Middle frontal gyrus (tissue), 1 donor: ENCODE measurements around the gene ZNF655.

Source experiments
- DNase-seq: peaks from one replicate; pipeline ENCODE4 v3.0.0-alpha.2; 2015; ENCODE audit warnings: low spot score; ENCODE audit errors: extremely low spot score

ZNF655 gene

GRCh38 chr7:99606531-99606930, 48.1 kb downstream of the ZNF655 start:
- no peak for DNase-seq

DNA sequence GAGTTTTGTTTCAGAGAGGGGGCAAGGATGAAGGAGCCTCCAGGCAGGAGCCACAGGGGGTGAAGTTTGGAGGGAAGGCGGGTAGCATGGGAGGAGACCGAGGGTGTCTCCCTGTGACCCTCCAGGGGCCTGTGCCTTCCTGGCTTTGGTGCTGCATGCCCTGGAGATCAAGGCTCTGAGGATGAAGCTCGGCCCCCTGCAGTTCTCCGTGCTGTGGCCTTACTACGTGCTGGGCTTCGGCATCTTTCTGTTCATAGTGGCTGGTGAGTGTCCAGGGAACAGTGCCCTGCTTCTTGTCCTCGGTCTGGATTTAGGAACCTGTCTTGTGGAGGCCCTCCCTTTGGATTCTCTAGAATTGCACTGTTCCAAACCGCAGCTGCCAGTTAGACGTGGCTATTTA, 49.1 kb downstream of the ZNF655 start:
- DNase-seq = no peak

GRCh38 chr7:99614495-99614894, 56.1 kb downstream of the ZNF655 start:
- DNase-seq = no peak

- DNase-seq = no peak
Observed at GRCh38 chr7:99615989-99616358, 57.5 kb downstream of the ZNF655 start.

DNA sequence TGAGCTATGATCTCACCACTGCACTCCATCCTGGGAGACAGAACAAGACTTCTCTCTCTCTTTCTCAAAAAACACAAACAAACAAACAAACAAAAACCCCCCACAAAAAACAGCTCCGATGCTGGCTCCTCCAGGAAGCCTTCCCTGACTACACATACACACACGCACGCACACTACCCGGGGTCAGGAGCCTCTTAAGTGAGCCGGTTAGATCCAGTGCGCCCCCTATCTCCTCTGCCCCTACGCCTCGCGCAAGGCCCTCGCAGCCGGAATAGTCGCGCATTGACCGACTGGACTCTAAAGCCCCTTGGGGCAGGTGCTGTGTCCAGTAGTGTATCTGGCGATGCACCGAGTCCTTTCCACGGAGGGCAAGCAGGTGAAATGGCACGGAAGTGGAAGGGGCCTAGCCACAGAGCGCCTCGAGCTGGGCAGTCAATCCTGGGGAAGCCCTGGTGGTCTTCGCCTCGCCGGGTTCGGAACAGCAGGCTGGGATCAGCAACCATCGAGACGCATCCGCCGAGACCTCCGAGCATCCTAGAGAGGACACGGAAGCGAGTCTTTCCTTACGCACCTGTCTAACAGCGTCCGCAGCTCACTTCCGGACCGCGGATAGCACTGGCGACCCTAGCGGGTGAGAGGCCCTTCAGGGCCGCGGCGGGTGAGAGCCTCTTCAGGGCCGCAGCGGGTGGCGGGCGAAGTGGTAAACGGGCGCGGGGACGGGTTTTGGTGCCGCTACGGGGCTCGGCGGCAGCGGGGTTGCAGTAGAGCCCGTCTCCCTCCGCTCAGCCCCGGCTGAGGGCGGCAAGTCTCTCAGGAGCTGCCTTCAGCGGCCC, 58.1 kb downstream of the ZNF655 start, which contains the start of gene ZSCAN25:
ZSCAN25 (plus strand) TSS at position 588 of the 833 bp plus-strand sequence. CDS start 2,661 bp downstream, outside the sequence.
- peak; percentile 84 for DNase-seq

DNA sequence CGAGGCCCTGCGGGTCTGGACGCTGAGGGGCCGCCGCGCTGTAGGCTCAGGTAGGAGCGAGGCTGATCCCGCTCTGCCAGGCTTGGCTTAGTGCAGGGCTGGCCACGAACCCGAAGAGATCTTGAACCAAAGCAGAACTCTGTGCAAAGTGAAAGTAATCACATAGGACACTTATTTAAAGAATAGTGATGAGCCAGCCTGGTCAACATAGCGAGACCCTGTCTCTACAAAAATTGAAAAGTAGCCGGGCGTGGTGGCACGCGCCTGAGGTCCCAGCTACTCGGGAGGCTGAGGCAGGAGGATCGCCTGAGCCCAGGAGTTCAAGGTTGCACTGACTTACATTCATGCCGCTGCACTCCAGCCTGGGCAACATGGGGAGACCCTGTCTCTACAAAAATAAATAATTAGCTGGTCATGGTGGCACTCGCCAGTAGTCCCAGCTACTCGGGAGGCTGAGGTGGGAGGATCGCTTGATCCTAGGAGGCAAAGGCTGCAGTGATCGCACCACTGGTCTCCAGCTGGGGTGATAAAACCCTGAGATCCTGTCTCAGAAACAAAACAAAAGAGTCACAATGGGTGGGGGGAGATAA, 58.8 kb downstream of the ZNF655 start:
- no peak for DNase-seq

- no peak for DNase-seq
Observed at GRCh38 chr7:99618726-99619125, 60.3 kb downstream of the ZNF655 start.

GRCh38 chr7:99619571-99620130, 61.2 kb downstream of the ZNF655 start:
- DNase-seq = no peak

DNA sequence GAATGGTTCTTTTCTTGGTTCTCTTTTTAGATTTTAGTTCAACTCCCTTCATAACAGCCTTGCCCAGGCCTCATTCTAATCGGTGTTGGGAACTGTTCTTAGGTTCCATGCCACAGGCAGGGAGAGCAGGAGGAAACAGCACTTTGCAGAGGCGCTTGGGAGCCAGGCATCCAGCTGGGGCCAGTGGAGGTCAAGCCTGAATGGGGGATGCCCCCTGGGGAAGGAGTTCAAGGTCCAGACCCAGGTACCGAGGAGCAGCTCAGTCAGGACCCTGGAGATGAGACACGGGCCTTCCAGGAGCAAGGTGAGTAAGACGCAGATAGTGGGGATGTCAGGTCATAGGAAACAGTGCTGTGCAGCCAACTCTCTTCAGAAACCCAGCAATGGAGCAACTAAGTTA, 62.8 kb downstream of the ZNF655 start:
- no peak for DNase-seq

- no peak for DNase-seq
Observed at GRCh38 chr7:99622596-99622995, 64.2 kb downstream of the ZNF655 start.

- no peak for DNase-seq
Observed at GRCh38 chr7:99623091-99623693, 64.8 kb downstream of the ZNF655 start.

- no peak for DNase-seq
Observed at GRCh38 chr7:99623702-99624447, 65.4 kb downstream of the ZNF655 start.

DNA sequence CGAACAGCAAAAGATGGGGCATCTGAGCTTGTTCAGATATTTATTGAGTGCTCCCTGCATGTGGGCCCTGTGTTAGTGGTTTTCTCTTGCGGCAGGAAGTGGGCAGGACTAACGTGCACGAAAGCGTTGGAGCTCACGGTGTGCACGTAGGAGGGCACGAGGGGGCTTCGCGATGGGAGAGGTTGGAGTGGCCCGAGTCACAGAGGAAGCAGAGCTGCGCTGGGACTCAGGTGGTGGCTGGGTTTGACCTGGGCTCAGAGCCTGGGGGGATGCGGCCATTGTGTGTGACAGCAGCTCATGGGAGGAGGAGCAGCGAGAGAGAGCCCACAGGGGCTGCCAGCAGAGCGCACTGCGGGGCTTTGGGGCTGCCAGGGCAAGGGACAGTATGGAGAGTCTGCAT, 66.0 kb downstream of the ZNF655 start:
- no peak for DNase-seq

GRCh38 chr7:99625321-99625720, 66.9 kb downstream of the ZNF655 start:
- no peak for DNase-seq

DNA sequence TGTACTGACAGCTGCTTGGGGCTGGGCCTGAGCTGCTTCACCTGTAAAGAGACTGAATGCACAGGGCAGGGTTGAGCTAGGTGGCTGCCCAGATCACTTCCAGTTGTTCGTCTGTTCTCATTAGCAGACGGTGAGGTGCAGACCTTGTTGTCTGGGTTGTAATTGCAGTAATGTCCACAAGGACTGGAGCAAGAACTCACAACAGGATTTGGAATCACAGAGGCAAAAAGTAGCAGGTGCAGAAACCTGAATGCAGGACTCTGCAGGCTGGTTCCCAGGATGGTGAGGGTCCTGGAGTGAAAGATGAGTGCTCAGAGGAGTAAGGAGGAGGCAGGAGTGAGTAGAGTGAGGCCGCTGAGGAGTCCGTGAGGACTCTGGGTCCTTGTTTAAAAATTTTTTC, 67.5 kb downstream of the ZNF655 start:
- DNase-seq = no peak
